RWPE1 (cell line): ENCODE results near the gene THSD4.

Experiments used
- CTCF ChIA-PET: fragments of 350-600 bp; sonication (Branson Sonifier 250); formaldehyde crosslinking; extraction: SDS; loops from one replicate; lab custom pipeline; 2021; lab: Yijun Ruan, JAX
- POLR2A ChIA-PET: fragments of 400-600 bp; formaldehyde crosslinking; extraction: SDS; loops from one replicate; lab custom pipeline; 2020; ENCODE audit warnings: antibody characterized with exemption; ENCODE audit not compliant: low non-redundant PET; lab: Yijun Ruan, JAX
- DNase-seq: peaks from one replicate; pipeline ENCODE4 v3.0.0; 2012; ENCODE audit warnings: low spot score
- H3K27ac ChIP-seq: fragments of 450-650 bp; 2 replicates; pipeline ENCODE4 v1.5.1; 2017
- TF ChIP-seq, protein P1 (sequence below): fragments of 450-650 bp; conservative IDR thresholded peaks from 2 replicates; pipeline ENCODE4 v1.5.1; 2017; ENCODE audit warnings: low read depth, mild to moderate bottlenecking

THSD4 gene

DNA sequence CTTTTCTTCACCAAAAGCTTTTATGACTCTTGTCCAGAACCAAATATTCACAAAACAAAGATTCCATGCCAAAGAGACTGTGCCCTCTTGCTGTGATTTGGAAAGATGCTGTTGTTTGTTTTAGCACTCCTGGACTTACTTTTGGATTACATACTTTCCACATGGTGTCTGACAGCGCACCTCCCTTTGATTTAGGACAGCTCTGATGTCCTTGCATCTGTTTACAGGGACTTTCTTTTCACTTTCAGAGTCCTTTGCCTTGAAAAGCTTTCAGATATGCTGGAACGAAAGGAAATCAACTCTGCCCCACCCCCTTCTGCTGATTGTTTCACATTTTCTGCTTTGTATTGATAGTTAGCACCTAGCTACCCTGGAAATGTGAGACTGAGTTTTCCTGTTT is 562.1 kb downstream of the THSD4 start:
- ChIA-PET POLR2A (no interaction called here), CTCF (interaction anchor here (0.9 to 1.3 kb wide), 2 partner anchors 123 to 192 kb away, joined by 3 to 4 read pairs; no protein-coding TSS in a partner anchor)
- no peak for DNase-seq
- TF ChIP-seq, protein P1, sequence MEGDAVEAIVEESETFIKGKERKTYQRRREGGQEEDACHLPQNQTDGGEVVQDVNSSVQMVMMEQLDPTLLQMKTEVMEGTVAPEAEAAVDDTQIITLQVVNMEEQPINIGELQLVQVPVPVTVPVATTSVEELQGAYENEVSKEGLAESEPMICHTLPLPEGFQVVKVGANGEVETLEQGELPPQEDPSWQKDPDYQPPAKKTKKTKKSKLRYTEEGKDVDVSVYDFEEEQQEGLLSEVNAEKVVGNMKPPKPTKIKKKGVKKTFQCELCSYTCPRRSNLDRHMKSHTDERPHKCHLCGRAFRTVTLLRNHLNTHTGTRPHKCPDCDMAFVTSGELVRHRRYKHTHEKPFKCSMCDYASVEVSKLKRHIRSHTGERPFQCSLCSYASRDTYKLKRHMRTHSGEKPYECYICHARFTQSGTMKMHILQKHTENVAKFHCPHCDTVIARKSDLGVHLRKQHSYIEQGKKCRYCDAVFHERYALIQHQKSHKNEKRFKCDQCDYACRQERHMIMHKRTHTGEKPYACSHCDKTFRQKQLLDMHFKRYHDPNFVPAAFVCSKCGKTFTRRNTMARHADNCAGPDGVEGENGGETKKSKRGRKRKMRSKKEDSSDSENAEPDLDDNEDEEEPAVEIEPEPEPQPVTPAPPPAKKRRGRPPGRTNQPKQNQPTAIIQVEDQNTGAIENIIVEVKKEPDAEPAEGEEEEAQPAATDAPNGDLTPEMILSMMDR, result no peak
- no peak overlapping the region for H3K27ac ChIP-seq

DNA sequence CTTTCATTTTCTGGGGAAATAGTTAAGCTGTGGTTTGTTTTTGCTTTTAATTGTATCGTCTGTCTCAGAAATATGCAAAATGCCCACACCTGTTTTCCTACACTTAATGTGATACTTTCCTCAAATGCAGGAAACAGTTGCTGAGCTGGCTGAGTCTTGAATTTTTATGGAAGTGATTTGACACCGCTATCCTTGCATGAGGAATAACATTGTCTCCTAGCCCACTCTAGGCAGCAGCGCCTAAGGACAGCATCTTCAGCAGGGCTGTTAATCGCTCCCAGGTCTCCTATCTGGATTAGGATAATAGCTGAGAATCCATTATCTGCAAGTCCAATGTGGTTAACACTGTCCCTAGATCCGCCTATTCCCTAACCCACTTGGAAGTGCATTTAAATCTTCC is 562.5 kb downstream of the THSD4 start:
- no peak for DNase-seq
- TF ChIP-seq, protein P1, result no peak
- ChIA-PET CTCF (interaction anchor here (0.6 to 1.3 kb wide), 3 partner anchors 123 to 228 kb away, joined by 3 to 5 read pairs (median 4); no protein-coding TSS in a partner anchor), POLR2A (no interaction called here)
- no peak overlapping the region for H3K27ac ChIP-seq

DNA sequence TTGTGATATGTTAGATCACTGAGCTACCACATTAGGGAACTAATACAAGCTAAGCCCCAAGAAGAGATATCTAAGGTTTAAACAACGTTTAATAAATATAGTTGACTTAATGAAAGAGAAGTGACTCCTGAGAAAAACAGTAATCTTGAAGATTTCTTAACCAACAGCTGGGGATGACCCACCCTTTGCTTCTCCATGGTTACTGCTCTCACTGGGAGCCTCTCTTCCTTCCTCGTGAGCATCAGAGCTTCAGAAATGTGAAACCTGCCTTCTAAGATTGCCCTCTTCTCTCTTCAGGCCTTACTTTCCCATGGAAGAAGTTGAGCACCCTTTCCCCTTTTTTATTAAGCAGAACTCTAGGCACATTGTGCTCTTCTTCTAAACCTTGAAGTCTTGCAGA is 562.9 kb downstream of the THSD4 start:
- TF ChIP-seq, protein P1, result no peak
- ChIA-PET CTCF (interaction anchor here (0.6 kb wide), 2 partner anchors 13 to 228 kb away, joined by 3 to 5 read pairs; no protein-coding TSS in a partner anchor), POLR2A (no interaction called here)
- DNase-seq, result no peak
- no peak overlapping the region for H3K27ac ChIP-seq

DNA sequence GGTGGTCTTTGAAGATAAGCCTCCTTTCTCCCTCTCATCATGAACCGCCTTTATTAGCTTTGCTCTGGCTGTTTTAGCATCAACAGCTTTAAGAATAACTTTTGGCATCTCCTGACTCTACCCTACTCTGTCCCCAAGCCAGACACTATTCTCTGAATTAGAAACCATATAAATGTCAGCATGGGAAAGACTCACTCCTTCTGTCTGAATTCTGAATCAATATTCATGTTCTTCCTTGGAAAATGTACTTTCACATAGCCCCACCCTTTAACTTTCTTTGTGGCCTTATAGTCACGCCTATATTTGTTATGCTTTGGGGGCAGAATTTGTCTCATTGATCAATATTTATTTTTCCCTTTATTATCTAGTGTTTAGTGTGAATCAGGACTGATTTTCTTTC is 563.3 kb downstream of the THSD4 start:
- H3K27ac ChIP-seq, result no peak overlapping the region
- CTCF ChIA-PET, result interaction anchor here (0.6 kb wide), 1 partner anchor 13 kb away, joined by 3 read pairs; no protein-coding TSS in a partner anchor
- TF ChIP-seq, protein P1, result no peak

DNA sequence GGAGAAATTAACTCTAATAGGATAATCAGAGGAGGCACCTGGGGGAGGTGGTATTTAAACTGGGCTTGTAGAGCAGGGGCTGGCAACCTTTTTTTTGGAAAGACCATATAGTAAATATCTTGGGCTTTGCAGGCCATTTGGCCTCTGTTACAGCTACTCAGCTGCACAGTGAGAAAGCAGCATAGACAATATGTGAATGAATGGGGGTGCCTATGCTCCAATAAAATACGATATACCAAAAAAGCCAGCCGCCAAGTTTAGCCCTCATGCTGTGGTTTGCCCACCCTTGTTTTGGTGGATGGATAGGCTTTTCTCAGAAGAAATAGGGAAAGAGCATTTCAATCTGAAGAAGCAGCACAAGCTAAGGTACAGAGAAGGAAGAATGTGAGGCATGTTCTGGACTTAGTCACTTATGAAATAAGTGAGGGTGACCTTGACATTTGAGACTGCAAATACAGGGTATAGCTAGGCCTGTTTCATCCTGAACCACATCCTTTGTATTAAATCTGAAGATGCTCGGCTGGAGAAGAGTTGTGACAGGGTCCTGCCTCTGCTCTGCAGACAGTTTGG is 564.0 kb downstream of the THSD4 start:
- no peak overlapping the region for H3K27ac ChIP-seq
- ChIA-PET CTCF (no interaction called here), POLR2A (no interaction called here)
- TF ChIP-seq, protein P1, result no peak
- no peak for DNase-seq

More for the DNA sequence above, 563.3 kb downstream of the THSD4 start:
- DNase-seq, result no peak
- POLR2A ChIA-PET, result no interaction called here

DNA sequence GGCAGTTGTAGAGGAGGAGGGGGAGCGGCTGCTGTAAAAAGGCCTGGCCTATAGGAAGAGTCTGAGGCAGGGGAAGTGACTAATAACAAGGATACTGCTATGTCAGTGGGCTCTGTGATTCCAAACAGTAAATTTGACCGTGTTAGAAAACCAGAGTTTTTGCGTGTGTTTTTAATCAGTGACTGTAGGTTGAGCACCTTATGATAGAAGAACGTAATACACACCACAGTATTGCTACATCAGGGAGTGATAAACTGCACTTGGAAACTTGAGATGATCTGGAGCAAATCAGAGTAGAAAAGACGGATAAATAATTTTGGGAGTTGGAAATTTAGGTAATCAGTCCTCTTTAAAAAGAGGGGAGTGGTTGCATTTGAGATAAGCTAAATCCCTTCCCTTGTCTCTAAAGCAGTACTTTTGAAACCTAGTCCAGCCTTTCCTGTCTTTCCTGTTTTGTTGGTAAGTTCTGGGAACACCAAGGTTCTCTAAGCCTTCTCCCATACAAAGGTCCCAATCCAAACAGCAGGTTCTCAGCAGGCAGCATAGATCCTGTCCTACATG is 564.6 kb downstream of the THSD4 start:
- DNase-seq, result no peak
- TF ChIP-seq, protein P1, result no peak
- ChIA-PET POLR2A (no interaction called here), CTCF (no interaction called here)
- no peak overlapping the region for H3K27ac ChIP-seq
